GM21825 (cell line): ENCODE data around the gene ADGRG3.
"Not testable (repeated sequence)": the region's sequence is repeated elsewhere in the genome, so short reads cannot be mapped to it uniquely, and the experiment has no call there.

Source experiments
- ATAC-seq: cut with Tn5 transposase; IDR thresholded peaks from one replicate; pipeline ENCODE4 v1.9.1; 2021; ENCODE audit warnings: mild to moderate bottlenecking, moderate library complexity; ENCODE audit not compliant: unreplicated experiment

ADGRG3 gene

DNA sequence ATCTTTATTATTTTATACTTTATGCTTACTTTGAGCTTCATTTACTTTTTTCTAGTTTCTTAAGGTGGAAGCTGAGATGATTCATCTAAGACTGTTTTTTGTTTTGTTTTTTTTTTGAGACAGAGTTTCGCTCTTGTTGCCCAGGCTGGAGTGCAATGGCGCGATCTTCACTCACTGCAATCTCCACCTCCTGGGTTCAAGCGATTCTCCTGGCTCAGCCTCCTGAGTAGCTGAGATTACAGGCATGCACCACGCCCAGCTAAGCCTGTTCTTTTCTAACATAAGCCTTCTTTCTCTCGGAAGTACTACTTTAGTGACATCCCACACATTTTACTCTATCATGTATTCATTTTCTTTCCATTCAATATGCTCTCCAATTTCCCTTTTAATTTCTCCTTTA, 44.5 kb downstream of the ADGRG3 start:
- ATAC-seq = not testable (repeated sequence)

DNA sequence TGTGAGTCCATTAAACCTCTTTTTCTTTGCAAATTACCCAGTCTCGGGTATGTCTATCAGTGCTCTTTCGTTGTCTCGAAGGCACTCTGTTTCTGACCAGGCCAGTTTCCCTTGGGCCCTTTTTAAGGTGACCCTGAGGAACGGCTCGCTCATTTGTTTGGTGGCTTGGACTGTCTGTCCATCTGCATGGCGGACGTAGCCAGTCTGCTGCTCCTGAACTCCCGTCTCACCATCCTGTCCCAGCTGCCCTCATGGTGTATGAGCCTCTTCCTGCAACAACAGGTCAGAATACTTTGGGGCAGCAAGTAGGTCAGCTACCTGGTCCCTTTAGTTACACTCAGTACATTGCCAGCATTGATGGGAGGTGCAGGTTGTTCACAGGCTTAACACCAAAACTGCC, 45.5 kb downstream of the ADGRG3 start:
- no peak for ATAC-seq

DNA sequence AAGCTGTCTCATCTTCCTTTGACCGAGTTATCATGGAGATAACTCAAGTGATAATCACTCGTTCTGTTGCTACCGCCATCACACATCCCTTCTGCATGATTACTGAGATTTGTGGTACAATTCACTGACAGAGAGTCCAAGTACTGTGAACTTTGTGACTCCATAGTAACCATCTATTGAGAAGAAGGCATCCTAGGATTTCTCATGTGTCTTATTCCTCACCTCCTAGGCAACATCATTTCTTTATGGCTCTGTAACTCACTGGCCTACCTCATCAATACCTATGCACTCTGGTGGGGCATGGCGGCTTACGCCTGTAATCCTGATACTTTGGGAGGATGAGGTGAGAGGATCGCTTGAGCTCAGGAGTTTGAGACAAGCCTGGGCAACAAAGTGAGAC, 45.9 kb downstream of the ADGRG3 start:
- ATAC-seq = no peak

DNA sequence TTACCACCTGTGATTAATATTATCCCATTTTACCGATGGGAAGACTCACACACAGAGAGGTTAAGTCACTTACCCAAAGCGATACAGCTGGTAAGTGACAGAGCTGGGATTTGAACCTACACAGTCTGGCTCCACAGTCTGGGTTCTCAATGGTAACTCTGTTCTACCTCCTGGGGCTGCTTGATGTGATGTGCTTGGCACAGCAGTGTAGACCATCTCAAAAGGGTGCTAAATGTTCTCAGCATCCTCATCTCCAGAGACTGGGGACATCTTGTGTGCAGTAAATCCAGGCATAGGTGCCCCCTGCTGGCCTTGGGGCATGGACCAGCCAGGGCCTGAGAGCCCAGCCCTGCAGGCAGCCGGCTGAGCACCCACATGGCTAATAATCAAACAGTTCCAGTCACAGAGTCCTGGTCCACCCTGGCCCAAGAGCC, 52.1 kb downstream of the ADGRG3 start:
- no peak for ATAC-seq

DNA sequence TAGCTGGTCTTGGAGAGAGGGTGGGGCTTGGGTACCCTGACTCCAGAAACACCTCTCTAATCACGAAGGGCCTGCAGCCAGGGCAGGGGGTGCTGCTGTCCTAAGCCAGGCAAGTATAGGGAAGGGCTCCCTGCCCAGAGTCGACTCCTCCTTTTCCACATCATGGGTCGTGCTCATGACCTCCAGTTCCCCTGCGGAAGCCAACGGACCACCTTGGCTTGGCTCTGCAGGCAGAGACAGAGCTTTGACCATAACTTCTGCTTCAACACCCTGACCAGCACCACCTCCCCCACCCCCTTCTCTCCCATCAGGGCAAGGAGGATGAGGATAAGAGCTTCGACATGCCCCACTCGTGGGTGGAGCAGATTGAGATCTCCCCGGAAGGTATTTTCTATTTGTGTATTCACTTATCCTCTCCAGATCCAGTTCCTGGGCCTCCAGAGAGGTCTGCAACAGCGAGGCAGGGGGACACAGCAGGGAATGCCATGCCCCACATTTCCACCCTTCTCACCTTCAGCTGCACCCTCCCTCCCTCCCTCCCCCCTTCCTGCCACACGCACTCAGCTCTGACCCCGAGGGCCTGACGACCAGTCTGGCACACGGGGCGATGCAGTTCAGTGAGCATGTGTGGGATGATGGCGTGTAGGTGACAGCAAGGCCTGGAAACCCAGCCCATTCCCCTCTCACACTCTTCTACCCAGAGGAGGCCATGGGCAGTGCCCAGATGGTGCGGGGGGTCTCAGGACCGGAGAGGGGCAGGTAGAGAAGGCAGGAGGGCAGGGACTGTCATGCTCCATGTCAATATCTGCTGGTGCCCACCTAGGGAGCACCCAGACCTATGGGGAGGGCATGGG, 53.5 kb downstream of the ADGRG3 start:
- ATAC-seq = no peak

DNA sequence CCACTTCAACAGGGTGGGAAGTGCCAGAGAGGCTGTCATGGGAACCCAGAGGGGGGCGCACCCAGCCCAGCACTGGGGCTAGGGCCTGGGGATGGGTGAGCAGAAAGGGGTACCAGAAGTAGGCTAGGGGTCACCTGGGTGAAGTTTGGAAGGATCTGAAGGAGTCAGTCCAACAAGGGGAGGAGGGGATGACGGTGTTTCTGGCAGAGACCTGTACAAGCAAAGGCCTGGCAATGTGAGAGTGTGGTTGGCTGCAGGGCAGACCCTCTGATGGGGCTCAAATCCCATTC, 54.0 kb downstream of the ADGRG3 start:
- ATAC-seq = no peak

DNA sequence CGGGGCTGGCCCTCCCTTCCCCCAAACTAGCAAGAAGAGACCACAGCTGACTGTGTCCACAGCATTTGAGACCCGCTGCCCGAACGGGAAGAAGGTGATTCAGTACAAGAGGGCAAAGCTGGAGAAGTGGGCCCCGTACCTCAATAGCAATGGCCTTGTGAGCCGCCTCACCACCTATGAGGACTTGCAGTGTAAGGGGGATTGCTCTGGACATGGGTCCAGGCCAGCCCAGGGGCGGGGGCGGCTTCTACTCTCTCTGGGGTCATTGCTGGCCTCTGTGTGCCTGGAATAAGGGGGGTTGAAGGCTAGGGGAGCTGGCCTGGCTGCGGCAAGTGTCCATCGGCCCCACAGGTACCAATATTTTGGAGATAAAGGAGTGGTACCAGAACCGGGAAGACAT, 54.5 kb downstream of the ADGRG3 start:
- ATAC-seq = no peak

DNA sequence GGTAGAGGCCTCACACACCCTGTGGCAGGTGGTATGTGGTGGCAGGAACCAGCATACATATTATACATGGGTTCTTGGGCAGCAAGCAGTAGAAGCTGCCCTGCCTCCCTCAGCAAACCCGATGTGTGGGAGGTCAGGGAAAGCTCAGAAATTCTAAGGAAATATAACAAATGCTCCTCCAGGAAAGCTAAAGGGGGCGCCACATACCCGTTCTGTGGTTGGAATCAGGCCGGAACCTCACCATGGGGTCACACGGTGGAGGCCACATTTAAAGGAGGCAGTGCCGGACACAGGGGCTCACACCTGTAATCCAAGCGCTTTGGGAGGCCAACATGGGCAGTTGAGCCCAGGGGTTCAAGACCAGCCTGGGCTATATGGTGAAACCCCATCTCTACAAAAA, 55.1 kb downstream of the ADGRG3 start:
- ATAC-seq = no peak

DNA sequence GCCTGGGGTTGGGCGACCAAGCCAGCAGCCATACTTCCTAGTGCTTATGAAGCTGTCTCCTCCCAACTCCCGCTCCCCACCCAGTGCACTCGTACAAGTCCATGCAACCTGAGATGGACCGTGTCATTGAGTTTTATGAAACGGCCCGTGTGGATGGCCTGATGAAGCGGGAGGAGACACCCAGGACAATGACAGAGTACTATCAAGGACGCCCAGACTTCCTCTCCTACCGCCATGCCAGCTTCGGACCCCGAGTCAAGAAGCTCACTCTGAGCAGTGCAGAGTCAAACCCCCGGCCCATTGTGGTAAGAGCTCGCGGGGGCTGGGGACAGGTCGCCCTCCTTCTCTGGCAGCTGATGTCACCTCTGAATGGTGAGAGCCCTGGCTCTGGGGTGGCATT, 56.4 kb downstream of the ADGRG3 start:
- ATAC-seq = no peak

DNA sequence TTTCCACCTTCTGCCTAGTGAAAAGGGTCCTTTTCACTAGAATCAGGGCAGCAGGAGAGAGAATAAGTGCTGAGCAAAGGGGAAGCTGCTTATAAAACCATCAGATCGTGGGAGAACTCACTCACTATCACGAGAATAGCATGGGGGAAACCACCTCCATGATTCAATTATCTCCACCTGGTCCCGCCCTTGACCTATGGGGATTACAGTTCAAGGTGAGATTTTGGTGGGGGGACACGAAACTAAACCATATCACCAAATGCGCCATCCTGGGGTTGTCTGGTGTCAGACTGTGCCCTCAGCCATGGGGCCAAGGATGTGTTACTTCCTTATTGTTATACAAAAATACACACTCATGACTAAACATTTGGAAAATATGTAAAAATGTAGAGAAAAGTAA, 57.0 kb downstream of the ADGRG3 start:
- ATAC-seq = no peak

DNA sequence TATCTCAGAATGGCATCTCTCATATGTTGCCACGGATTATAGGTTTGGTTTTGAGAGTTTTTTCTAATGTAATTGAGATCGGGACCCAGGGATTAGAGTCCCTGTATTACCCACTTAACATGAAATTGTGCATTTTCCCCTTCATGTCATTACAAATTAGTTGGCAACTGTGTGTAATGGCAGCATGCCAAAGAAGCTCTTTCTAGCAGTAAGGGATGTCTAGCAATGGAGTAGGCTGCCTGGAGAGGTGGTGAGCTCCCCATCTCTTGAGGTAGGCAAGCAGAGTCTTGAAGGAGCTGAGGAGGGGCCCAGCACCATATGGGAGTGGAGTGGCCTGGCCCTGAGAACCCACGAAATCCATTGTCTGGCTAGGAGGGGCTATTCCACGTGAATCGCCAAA, 57.4 kb downstream of the ADGRG3 start:
- ATAC-seq = no peak

DNA sequence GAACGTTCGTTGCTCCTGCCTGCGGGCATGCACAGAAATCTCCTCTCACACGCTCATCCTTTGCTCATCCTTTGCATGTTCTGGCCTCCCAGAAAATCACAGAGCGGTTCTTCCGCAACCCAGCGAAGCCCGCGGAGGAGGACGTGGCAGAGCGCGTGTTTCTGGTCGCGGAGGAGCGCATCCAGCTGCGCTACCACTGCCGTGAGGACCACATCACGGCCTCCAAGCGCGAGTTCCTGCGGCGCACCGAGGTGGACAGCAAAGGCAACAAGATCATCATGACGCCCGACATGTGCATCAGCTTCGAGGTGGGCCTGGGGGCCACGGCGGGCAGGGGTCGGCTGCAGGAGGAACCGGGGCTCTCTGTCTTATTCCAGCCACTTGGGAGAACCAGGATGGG, 57.9 kb downstream of the ADGRG3 start:
- no peak for ATAC-seq

DNA sequence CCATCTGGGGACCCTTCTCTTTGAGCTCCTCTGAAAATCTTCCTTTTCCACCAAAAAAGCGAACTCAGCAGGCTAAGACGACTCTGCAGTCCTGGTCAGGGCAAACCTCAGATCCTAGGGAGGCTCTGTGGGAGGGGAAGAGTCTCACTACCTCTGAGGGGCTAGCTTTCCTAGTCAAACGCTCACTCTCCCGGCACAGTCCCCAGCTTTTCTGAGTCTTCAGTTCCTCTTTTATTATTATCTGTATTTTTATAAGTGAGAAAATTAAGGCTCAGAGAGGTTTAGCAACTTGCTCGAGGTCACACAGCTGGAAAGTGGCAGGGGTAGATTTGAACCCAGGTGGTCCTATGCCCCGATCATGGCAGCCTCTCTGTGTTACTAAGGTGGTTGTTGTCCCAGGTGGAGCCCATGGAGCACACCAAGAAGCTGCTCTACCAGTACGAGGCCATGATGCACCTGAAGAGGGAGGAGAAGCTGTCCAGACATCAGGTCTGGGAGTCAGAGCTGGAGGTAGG, 58.4 kb downstream of the ADGRG3 start:
- ATAC-seq = no peak

DNA sequence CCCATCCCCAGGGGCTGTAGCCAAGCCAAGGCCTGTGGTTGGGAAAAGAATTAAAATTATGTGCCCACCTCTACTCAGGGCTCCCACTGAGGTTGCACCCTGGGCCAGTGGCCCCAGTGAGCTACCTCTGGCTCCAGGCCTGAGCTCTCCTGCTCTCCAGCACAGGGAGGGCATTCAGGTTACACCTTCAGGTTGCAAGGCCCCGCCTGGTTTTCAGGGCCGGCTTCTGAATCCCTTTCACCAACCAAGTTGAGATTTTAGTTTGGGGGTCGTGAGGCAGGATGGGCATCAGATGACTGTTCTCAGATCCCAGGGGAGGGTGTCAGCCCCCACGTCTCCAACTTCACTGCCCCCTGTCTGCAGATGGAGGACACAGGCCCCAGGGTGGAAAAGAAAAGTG, 59.5 kb downstream of the ADGRG3 start:
- no peak for ATAC-seq

DNA sequence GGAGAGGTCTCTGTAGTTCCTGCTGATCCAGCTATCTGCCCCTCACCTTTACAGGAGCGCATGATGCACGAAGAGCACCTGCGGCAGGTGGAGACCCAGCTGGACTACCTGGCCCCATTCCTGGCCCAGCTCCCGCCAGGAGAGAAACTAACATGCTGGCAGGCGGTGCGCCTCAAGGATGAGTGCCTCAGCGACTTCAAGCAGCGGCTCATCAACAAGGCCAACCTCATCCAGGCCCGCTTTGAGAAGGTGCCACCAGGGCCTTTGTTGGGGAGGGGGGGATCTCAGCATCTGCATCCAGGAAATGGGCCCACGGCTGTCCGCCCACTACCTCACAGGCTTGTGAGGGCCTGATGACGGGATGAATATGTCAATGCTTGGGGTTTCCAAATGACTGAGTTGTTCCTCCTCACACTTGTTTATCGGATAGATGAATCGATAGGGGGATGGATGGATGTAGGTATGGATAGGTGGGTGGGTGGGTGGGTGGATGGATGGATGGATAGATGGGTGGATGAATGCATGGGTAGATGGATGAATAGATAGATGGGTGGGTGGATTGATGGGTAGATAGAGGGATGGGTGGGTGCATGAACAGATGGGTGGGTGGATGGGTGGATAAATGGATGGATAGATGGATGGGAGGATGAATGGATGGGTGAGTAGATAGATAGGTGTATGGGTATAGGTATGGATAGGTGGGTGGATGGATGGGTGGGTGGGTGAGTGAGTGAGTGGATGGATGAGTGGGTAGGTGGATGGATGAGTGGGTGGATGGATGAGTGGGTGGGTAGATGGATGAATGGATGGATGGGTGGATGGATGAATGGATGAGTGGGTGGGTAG, 60.5 kb downstream of the ADGRG3 start:
- no peak for ATAC-seq

DNA sequence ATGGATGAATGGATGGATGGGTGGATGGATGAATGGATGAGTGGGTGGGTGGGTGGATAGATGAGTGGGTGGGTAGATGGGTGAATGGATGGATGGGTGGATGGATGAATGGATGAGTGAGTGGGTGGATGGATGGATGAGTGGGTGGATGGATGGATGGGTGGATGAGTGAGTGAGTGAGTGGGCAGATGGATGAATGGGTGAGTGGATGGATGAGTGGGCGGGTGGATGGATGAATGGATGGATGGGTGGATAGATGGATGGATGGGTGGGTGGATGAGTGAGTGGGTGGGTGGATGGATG, 61.0 kb downstream of the ADGRG3 start:
- no peak for ATAC-seq

DNA sequence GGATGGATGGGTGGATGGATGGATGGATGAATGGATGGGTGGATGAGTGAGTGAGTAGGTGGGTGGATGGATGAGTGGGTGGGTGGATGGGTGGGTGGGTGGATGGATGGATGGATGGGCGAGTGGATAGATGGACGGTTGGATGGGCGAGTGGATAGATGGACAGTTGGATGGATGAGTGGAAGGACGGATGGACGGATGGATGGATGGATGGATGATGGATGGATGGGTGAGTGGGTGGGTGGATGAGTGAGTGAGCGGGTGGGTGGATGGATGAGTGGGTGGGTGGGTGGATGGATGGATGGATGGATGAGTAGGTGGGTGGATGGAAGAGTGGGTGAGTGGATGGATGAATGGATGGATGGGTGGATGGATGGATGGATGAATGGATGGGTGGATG, 61.7 kb downstream of the ADGRG3 start:
- ATAC-seq = not testable (repeated sequence)

DNA sequence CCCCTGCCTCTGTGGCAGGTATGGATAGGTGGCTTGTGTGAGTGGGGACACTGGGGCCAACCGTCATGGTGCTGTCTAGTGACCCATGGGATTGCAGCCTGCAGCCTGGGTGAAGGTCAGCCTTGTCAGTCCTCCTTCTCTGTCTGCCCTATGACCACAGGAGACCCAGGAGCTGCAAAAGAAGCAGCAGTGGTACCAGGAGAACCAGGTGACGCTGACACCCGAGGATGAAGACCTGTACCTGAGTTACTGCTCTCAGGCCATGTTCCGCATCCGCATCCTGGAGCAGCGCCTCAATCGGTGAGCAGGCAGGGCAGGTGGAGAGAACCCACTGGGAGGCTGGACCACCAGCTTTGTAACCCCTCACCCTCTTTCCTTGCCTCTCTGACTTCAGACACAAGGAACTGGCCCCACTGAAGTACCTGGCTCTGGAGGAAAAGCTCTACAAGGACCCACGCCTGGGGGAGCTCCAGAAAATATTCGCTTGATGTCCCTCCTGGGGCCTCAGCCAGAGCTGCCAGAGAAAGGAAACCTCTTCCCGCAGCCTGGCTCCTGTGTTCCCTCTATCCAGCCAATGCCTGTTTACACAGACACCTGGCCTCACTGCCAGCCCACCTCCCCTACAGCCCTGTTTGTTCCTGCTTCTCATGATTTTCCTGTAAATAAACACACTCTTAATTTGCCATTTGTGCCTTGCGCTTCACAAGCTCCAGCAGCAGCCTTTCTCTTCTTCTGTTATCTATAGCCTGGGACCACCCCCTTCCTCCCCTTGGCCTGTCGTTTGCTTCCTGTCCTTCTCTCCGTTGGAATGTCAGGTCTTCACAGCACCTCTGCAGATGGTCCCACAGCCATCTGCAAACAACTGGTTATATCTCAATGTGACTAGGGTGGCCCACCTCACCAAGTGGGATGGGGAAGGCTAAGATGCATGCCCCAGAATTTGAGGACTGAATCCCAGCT, 62.9 kb downstream of the ADGRG3 start:
- no peak for ATAC-seq

DNA sequence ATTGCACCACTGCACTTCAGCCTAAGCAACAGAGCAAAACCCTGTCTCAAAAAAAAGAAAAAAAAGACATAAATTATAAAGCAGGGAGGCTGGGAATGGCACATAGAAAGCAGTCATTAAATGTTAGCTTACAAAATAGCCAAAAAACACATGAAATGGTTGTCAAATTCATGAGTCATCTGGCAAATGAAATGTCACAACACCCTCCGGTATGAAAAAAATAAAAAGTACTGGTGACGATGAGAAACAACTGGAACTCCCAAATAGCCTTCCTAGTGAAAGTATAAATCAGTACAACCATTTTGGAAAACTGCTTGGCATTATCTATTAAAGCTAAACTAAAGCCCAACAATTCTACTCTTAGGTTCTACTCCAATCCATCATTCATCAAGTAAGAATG, 63.9 kb downstream of the ADGRG3 start:
- ATAC-seq = no peak

DNA sequence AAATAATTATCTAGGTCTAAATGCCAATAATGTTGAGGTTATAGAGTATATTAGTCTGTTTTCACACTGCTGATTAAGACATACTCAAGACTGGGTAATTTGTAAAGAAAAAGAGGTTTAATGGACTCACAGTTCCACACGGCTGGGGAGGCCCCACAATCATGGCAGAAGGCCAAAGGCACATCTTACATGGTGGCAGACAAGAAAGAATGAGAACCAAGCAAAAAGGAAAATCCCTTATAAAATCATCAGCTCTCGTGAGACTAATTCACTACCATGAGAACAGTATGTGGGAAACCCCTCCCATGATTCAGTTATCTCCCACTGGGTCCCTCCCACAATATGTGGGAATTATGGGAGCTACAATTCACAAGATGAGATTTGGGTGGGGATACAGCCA, 64.6 kb downstream of the ADGRG3 start:
- no peak for ATAC-seq

DNA sequence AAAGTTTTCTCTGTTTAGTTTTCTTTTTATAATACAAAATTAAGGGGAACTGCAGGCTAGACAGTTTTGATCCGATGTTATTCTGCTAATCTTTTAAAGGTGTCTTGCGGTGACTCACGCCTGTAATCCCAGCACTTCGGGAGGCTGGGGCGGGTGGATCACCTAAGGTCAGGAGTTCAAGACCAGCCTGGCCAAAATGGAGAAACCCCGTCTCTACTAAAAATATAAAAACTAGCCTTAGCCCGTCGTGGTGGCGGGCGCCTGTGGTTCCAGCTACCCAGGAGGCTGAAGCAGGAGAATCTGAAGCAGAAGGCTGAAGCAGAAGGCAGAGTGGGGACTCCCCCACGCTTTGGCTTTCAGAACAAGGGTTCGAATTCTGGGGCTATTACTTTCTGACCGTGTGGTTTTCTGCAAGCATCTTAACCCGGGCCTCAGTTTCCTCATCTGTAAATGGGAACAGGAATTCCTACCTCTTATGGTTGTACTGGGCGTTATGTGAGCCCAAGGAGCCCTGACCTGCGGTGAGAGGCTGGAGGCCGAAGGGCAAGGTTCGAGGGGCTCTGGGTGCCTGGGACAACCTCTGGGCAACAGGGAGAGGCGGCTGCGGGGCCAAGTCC, 66.3 kb downstream of the ADGRG3 start:
- ATAC-seq = no peak
